HG03066 (cell line): ENCODE results near the gene SNED1.
"Not testable (repeated sequence)": the region's sequence is repeated elsewhere in the genome, so short reads cannot be mapped to it uniquely, and the experiment has no call there.

Experiments
- ATAC-seq: cut with Tn5 transposase; IDR thresholded peaks from one replicate; pipeline ENCODE4 v1.9.1; 2021; ENCODE audit warnings: low read depth; ENCODE audit not compliant: unreplicated experiment

The SNED1 gene

DNA sequence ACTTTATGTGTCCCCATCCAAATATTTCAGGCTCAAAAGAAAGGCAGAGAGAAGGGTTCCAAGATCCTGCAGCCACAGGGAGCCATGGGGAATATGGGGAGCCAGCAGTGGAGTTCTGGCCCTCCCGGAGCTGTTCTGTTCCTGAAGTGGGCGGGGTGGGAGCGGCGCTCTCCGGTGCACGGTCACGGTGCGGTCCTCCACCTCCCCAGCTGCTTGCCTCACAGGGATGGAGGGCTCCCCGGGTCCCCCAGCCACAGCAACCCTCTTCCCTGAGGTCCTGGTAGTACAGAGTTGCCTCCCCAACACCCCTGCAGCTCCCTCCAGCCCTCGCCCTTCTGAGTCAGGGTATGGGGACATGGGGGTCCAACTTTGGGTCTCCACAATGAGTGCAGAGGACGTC, 26.2 kb upstream of the SNED1 start:
- ATAC-seq: no peak

DNA sequence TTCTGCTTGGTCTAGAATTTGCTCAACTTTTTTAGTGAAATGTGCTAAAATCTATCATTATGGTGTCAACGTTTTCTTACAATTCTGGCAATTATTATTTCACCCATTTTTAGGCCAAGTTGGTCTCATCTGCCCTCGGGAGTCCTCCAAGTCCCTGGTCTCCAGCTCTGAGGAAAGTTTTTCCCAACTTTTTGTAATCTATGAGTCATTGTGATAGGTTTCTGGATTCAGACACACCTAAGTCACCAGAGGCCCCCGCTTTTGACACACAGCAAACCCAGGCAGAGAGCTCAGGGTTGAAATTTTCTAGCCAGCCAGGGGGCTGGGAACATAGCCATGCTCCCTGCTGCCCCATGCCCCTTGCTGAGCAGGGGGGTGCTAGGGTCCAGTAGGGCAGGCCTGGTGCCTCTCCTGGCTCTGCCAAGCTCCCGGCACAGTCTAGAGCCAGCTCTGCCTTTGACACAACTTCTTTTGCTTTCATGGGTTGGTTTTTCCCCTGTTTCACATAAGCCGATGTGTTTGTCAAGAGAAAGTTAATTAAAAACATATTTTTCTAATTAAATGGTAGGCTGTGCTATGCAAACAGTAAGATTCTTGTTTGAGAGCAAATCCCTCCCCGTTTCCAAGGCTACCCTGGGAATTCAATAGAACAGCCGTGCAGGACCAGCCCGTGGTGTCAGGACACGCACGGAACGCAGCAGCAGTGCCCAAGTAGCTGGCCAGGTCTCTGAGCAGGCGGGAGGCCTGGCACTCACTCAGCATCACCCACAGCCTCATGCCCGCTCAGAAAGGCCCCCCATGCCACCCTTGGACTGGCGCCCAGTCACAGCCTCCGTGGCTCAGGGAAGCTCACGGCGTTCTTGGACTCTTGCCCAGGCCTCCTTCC, 25.5 kb upstream of the SNED1 start:
- no peak for ATAC-seq

DNA sequence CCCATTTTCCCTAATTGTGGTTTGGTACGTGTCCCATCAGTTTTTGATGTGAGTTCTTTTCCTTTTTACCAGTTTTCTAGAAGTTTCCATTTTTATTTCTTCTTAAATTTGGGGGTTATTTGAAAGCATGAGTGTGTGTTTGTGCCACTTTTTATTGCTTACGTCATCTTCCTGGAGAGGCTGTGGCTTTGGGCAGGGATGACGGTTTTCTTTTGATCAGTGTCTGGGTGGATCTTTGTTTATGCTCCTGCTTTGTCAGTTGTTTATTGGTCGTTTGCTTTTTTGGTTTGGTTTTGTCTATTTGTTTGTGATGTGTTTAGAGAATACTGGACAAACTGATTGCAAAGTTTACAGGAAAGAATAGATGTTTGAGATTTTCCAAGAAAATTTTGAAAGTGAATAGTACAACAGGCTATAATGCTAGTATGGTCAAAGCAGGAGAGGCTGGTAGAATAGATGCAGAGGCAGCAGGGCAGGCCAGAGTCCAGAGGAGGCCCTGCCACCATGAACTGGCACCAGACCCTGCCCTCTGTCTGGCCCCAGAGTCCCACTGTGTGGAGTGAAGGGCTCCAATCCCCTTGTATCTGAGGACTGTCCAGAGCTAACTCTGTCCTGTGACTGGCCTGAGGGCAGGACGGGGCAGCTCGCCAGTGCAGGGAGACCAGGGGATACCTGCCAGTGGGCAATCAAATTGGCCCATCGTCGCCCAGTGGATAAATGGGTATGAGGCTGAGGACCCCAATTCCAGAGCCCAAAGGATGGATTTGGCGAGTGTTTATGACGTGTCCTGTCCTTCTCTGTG, 23.4 kb upstream of the SNED1 start:
- no peak for ATAC-seq

DNA sequence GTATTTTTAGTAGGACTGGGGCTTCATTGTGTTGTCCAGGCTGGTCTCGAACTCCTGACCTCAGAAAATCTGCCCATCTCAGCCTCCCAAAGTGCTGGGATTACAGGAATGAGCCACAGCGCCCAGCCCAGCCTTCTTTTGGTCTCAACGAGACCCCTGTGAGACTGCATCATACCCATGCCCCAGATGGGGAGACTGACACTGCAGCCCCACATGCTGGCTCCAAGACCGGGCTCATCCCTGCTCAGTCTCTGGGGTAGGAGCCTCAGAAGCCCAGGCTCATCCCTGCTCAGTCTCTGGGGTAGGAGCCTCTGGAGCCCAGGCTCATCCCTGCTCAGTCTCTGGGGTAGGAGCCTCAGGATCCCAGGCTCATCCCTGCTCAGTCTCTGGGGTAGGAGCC, 22.5 kb upstream of the SNED1 start:
- not testable (repeated sequence) for ATAC-seq

DNA sequence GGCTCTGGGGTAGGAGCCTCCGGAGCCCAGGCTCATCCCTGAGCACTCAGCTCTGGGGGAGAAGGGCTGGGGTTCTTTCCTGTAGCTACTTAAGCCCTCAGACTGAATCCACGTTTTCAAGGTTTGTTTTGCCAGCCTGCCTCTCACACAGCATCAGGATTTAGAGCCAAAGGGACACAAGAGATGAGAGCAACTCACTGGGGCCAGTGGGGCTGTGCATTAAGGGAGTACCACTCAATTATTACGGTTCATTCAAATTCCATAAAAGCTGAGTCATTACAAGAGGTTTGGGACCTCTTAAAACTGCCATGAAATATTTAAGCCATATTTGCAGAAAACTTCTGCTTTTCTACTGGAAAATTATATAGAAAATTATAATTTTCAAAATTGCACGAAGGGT, 17.1 kb upstream of the SNED1 start:
- no peak for ATAC-seq

DNA sequence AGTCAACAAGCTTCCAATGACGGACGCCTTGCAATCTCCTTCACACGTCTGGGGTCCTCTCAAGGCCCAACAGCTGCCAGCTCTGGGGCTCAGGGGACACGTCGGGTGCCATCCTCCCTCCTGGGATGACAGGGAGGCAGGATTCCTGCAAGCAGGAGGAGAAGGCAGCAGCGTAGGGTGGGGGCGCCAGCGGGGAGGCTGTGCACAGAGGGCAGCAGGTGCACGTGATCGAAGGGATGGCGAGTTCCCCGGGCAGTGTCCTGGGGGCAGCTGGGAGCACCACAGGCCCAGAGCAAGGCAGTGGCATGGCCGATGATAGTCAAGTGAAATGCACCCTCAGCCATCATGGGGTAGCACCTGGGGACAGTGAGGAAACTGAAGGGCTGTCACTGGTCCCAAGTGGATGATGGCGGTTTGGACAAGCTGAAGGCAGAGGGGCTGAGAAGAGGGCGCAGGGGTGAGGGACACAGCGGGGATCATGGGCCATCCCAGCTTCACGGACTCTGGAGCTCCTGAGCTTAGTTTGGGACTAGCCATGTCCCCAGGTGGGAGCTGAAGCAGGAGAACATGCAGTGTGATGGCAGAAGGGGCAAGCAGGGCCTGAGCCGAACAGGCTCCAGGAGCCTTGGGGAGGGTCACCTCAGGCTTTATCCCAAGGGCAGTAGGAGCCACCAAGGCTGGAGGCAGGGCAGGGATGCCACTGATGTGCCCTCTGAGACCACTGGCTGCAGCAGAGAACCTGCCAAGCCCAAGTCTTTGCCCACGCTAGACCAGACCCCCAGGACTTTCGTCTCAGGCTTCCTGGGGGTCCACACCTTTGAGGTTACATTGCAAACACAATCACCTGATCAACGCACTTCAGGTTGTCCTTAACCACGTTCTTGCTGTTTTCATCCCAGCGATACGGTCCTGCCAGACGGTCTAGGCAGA, 16.3 kb upstream of the SNED1 start:
- ATAC-seq: no peak

DNA sequence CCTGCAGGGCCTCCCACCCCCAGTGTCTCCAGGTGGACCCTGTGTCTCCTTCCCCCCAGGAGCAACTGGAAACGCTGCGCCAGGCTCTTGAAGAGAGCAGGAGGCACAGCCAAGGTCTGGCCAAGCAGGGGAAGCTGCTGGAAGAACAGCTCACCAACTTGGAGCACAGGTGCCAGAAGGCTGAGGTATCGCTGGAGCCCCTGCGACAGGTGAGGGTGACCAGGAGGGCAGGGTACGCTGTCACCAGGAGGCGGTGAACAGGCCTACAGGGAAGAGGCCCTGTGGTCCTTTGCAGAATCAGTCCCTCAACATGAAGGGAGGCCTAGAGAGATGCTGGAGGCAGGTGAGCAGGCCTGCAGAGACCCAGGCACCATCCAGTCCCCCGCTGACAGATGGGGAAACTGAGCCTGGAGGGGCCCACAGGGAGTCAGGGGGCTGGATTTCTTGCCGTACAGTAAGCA, 15.6 kb upstream of the SNED1 start:
- no peak for ATAC-seq

DNA sequence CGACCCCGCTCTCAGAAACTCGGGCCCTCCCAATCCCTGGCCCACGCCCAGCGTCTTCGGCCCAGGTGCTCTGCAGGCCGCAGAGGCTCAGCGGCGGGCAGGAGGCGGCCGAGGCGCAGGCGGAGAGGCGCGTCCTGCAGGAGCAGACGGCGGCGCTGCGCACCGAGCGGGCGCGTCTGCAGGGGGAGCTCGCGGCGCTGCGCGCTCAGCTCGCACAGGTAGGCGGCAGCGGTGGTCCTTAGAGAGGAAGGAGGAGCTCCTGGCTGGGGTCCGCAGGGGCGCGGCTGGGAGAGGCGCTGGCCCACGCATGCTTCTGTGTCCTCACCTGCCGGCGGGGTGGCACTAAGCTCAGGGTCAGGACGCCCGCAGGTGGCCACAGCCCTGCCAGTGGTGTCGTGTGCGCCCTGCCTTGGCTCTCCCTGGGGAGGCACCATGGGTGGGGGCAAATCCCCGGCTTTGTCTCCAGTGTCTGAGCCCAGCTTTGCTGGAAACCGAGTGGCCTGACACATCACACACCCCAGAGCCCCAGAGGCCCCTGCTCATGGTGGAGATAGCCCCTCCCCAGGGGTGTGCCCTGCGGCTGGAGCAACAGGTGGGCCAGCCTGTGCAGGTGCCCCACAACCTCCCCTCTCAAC, 14.9 kb upstream of the SNED1 start:
- no peak for ATAC-seq

DNA sequence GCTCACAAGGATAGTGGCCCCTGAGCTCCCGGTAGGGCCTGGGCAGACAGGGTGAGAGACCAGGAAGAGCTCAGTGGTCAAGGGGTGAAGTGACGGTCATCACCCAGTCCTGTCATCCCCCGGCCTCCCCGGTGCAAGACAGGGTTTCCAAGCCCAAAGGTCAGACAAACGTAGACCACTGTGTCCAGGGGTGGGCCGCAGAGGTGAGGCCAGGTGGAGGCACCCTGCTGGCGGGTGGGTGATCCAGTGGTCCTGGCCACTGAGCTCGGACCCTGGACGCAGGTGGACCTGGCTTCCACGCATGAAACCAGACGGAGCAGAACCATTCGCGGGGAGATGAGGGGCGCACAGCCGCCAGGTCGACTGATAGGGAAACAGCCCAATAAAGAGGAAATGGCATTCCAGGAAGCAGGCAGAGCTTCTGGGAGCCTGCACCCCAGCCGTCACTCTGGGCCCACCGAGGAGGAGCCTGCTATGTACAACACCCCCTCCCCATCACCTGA, 14.4 kb upstream of the SNED1 start:
- ATAC-seq: no peak

DNA sequence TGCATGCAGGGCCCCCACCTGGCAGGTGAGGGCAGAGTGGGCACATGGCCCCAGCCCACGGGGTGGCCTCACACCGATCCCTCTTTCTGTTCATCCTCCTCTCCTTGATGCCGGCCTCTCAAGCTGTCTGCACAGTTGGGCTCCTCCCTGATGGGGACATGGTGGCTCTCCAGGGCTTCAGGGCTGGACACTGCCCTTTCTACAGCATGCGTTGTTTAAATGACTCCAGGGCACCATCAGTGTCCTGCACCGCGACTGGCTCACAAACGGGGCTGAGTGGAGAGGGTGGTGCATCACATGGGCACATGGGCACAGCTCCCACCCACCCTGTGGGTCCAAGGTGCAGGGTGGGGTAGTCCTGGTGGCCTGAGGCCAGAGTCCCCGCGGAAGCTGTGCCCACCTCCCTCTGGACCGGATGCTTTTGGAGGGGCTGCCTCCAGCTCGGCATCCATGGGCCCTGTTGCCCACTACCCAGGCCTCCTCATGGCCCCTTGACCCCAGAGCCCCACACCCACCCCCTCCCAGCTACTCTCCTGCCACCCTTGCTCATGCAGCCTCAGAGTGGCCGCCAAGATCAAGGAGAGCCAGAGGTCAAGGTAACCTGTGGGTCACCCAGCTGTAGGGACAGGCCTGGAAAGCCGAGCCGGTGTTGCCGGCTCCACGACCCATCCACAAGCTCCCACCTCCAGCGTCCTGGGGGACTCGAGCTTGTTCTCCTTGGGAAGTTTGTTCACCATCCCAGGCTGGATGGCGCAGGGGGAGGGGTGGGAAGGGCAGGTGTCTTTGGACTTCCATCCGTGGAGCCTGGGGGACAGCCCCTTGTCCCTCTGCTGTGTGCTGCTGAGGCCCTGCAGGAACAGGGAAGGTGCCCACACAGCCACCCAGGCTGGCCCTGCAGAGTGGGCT, 12.3 kb upstream of the SNED1 start:
- ATAC-seq: no peak

DNA sequence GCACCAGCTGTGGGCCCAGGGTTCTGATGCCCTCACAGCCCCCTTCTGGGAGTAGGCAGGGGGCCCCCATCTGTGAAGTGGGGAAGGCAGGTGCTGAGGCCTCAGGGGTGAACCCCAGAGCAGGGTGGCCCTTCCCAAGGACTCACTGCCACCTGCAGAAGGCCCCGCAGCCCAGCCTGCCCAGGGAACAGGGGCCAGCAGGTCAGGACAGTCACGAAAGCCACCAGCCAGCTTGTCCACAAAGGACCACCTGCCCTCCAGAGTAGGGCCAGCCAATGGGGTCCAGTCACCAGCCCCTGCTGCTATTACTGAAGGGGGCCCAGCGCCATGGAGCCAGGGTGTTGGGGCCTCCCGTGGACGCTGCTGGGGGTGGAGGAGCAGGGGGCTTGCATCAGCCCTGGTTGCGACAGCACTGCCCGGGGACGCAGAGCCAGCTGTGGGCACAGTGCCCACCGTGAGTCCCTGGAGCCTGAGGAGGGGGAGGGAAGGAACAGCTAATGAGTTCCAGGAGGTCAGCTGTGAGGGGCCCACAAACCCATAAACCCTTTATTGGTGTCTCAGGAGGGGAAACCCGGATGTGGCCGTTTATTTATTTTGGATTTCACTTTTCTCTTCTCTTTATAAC, 11.5 kb upstream of the SNED1 start:
- ATAC-seq: no peak

DNA sequence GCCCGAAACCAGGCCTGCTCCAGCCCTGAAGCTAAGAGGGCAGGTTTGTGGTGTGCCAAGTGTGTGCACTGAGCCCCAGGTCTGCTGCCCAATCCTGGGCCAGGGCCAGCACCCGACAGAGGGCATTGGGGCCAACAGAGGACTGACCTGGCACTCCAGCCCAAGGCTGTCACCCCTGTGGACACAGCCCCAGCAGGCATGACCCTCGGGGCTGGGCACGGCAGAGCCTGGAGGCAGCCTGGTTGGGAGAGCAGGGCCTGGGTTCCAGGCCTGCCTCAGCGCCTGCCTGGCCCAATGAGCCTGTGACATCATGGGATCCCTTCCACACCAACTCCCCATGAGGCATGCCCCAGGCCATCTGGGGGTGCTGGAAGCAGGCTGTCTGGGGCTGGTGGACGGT, 10.8 kb upstream of the SNED1 start:
- ATAC-seq: no peak

DNA sequence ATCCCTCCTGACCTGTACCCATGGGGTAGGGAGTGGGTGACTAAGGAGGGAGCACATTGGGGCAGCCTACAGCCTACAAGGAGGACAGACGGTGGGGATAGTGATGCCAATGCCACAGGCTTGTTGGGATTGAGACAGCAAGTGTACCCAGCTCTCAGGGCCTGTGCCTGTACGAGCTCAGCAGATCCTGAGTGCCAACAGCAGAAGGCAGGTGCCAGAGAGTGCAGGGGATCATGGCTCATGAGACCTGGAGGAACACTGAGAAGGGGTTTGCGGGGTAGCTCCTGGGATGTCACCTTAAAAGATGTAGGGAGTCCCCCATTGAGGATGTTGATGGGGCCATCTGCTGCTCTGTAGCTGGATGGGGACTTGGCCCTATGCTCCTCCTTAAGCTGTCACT, 10.3 kb upstream of the SNED1 start:
- ATAC-seq: no peak

DNA sequence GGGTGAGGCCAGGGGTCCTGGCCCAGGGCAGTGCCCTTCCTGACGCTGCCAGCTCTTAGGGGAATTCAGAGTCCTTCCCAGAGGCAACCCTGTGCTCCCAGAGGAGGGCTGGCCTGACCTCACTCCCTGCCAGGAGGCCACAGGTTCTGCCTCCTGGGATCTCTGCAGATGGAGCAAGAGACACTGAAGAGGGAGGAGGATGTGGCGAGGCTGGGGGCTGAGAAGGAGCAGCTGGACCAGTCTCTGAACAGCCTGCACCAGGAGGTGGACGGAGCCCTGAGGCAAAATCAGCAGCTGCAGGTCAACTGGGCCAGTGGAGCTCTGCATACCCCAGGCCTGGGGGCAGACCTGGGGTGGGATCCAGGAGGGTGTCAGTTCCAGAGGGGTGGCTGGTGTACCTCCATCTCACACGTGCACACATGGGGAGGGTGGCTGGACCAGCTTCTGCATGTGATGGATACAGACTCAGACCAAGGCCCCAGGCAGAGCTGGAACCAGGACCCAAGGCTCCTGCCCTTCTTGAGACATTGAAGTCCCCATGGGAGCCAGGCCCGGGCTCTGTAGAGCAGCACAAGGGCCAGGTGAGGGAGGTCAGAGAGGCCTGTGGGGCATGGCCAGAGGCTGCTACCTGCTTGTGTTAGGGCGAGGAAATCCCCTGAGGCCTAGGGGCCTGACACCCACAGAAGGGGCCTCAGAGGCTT, 9.7 kb upstream of the SNED1 start:
- ATAC-seq: no peak

DNA sequence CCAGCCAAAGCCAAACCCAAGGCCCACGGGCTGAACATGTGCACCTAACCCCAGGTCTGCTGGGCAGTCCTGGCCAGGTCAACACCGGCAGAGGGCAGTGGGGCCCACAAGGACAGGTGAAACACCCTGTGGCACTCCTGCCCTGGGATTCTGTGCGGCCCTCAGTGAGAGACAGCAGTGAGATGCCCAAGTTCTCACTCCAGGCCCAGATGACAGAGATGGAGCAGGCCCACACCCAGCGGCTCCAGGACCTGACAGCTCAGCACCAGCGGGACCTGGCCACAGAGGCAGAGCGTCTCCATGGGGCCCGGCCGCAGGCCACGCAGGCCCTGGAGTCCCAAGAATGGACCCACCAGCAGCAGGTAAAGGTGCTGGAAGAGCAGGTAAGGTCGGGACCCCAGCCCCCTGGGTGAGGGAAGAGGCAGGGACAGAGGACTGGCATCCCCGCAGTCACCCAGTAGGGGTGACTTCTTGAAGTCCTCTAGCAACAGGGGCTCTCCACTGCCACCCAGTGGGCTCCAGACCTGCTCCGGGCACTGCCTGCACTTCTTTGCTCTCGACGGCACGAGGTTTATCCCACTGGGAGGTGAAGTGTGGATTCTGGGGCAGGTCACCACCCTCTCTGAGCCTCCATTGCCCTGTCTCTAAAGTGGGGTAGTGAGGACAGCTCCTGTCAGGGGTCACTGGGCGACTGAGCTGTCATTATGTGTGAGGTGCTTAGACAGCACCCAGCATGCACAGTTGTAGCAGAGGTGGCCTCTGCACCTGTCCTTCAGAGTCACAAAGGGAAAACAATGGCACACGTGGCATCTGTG, 8.8 kb upstream of the SNED1 start:
- ATAC-seq: no peak

DNA sequence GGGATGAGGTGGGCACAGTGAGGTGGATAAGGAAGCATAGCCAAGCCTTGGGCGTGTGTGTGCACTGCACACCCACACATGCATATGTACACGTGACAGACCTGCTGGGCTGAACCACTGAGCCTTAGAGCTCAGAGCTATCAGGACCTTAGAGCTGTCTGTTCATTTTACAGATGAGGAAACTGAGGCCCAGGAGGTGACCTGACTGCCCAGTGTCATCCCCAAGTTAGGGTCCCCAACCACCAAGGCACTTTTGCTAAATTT, 8.2 kb upstream of the SNED1 start:
- no peak for ATAC-seq

DNA sequence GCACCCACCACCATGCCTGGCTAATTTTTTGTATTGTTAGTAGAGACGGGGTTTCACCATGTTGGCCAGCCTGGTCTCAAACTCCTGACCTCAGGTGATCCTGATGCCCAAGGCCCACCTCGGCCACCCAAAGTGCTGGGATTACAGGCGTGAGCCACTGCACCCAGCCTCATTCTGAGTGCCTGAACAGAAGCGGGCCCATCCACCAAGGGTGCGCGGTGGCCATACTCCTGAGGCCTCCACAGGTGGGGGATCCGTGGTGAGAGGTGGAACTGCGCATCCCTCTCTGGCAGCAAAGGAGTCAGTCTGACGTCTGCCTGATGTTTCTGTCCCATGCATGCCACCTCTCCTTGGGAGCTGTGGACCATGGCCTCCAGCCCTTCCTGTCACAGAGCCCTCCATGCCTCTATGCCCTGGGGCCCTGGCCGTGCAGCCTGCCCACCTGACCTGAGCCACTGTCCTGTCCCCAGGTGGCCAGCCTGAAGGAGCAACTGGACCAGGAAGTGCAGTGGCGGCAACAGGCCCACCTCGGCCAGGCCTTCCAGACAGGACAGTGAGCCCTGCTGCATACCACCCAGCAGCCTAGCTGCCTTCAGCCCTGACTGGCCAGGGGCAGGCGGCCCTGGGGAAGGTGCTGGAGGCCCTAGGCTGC, 7.6 kb upstream of the SNED1 start:
- ATAC-seq: no peak
